HEK293 (cell line): ENCODE measurements around the gene USP17L22.
"Not testable (repeated sequence)": the region's sequence is repeated elsewhere in the genome, so short reads cannot be mapped to it uniquely, and the experiment has no call there.

Source experiments
- GLIS1 ChIP-seq: fragments of 450-650 bp; formaldehyde crosslinking; IDR thresholded peaks from 2 replicates; pipeline ENCODE4 v1.5.1; 2016; ENCODE audit warnings: missing biosample characterization, missing genetic modification characterization
- YY1 ChIP-seq: fragments of 450-650 bp; formaldehyde crosslinking; IDR thresholded peaks from 2 replicates; pipeline ENCODE4 v1.5.1; 2018; ENCODE audit warnings: missing biosample characterization, missing genetic modification characterization
- ZBTB7A ChIP-seq: fragments of 450-650 bp; formaldehyde crosslinking; IDR thresholded peaks from 2 replicates; pipeline ENCODE4 v1.5.1; 2016; ENCODE audit warnings: low read depth, missing biosample characterization, missing genetic modification characterization
- ZFP41 ChIP-seq: fragments of 450-650 bp; formaldehyde crosslinking; IDR thresholded peaks from 2 replicates; pipeline ENCODE4 v1.5.1; 2016; ENCODE audit warnings: missing biosample characterization, missing genetic modification characterization, borderline replicate concordance
- ZNF121 ChIP-seq: fragments of 450-650 bp; formaldehyde crosslinking; IDR thresholded peaks from 2 replicates; pipeline ENCODE4 v1.5.1; 2016; ENCODE audit warnings: missing biosample characterization, missing genetic modification characterization
- ZNF302 ChIP-seq: fragments of 450-650 bp; formaldehyde crosslinking; IDR thresholded peaks from 2 replicates; pipeline ENCODE4 v1.5.1; 2016; ENCODE audit warnings: missing biosample characterization, missing genetic modification characterization, low read depth
- ZNF404 ChIP-seq: fragments of 450-650 bp; formaldehyde crosslinking; IDR thresholded peaks from 2 replicates; pipeline ENCODE4 v1.5.1; 2017; ENCODE audit warnings: missing biosample characterization, missing genetic modification characterization
- ZNF626 ChIP-seq: fragments of 450-650 bp; sonication (Bioruptor Pico); formaldehyde crosslinking; IDR thresholded peaks from 2 replicates; pipeline ENCODE4 v1.5.1; 2018; ENCODE audit warnings: missing biosample characterization, missing genetic modification characterization, inconsistent platforms
- ZNF747 ChIP-seq: fragments of 450-650 bp; formaldehyde crosslinking; IDR thresholded peaks from 2 replicates; pipeline ENCODE4 v1.5.1; 2016; ENCODE audit warnings: missing biosample characterization, missing genetic modification characterization
- TF ChIP-seq, protein P1 (sequence below): fragments of 450-650 bp; formaldehyde crosslinking; IDR thresholded peaks from 2 replicates; pipeline ENCODE4 v1.5.1; 2016; ENCODE audit warnings: missing biosample characterization, missing genetic modification characterization
- TF ChIP-seq, protein P2 (sequence below): fragments of 450-650 bp; formaldehyde crosslinking; IDR thresholded peaks from 2 replicates; pipeline ENCODE4 v1.5.1; 2016; ENCODE audit warnings: missing biosample characterization, missing genetic modification characterization
- TF ChIP-seq, protein P3 (sequence below): fragments of 450-650 bp; formaldehyde crosslinking; IDR thresholded peaks from 2 replicates; pipeline ENCODE4 v1.5.1; 2016; ENCODE audit warnings: missing biosample characterization, missing genetic modification characterization

DNA sequence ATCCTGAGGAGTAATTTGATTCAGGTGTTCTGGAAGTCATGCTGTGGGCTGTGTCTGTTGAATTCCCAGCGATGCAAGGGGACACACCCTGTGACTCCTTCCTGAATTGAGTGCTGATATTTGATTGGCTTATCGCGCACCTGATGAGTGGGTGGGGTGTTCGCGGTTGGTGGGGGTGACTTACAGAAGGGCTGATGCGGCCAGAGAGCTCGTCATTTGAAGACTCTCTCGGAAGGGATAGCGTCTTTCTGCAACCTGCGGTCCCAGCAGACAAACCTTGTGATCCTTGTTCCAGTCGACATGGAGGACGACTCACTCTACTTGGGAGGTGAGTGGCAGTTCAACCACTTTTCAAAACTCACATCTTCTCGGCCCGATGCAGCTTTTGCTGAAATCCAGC is 23.8 kb upstream of the USP17L22 start, which contains the start of gene USP17L17:
- TF ChIP-seq, protein P1, sequence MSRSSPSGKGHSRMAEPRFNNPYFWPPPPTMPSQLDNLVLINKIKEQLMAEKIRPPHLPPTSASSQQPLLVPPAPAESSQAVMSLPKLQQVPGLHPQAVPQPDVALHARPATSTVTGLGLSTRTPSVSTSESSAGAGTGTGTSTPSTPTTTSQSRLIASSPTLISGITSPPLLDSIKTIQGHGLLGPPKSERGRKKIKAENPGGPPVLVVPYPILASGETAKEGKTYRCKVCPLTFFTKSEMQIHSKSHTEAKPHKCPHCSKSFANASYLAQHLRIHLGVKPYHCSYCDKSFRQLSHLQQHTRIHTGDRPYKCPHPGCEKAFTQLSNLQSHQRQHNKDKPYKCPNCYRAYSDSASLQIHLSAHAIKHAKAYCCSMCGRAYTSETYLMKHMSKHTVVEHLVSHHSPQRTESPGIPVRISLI (tag by site-specific recombination) = not testable (repeated sequence)
- not testable (repeated sequence) for TF ChIP-seq ZNF747, ZNF626, GLIS1, ZBTB7A, YY1, ZNF121, ZNF404, ZNF302, ZFP41 (tag by site-specific recombination)
- TF ChIP-seq, protein P2, sequence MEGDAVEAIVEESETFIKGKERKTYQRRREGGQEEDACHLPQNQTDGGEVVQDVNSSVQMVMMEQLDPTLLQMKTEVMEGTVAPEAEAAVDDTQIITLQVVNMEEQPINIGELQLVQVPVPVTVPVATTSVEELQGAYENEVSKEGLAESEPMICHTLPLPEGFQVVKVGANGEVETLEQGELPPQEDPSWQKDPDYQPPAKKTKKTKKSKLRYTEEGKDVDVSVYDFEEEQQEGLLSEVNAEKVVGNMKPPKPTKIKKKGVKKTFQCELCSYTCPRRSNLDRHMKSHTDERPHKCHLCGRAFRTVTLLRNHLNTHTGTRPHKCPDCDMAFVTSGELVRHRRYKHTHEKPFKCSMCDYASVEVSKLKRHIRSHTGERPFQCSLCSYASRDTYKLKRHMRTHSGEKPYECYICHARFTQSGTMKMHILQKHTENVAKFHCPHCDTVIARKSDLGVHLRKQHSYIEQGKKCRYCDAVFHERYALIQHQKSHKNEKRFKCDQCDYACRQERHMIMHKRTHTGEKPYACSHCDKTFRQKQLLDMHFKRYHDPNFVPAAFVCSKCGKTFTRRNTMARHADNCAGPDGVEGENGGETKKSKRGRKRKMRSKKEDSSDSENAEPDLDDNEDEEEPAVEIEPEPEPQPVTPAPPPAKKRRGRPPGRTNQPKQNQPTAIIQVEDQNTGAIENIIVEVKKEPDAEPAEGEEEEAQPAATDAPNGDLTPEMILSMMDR (tag by site-specific recombination) = not testable (repeated sequence)
- TF ChIP-seq, protein P3, sequence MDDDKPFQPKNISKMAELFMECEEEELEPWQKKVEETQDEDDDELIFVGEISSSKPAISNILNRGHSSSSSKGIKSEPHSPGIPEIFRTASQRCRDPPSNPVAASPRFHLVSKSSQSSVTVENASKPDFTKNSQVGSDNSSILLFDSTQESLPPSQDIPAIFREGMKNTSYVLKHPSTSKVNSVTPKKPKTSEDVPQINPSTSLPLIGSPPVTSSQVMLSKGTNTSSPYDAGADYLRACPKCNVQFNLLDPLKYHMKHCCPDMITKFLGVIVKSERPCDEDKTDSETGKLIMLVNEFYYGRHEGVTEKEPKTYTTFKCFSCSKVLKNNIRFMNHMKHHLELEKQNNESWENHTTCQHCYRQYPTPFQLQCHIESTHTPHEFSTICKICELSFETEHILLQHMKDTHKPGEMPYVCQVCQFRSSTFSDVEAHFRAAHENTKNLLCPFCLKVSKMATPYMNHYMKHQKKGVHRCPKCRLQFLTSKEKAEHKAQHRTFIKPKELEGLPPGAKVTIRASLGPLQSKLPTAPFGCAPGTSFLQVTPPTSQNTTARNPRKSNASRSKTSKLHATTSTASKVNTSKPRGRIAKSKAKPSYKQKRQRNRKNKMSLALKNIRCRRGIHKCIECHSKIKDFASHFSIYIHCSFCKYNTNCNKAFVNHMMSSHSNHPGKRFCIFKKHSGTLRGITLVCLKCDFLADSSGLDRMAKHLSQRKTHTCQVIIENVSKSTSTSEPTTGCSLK (tag by site-specific recombination) = not testable (repeated sequence)
